H9 (cell line): Measurements from ENCODE around the gene GGCX. TPM values are rescaled to one million over a fixed set of nuclear protein-coding genes. Genes with fewer than 3 reads are reported as not detected.

Experiments
- DNase-seq: peaks from one replicate; pipeline ENCODE4 v3.0.0-alpha.2; 2017
- H2AFZ ChIP-seq: one replicate; pipeline ENCODE4 v1.6.1; 2013; ENCODE audit warnings: mild to moderate bottlenecking, low read length, control low read depth, moderate library complexity
- H2AK5ac ChIP-seq: 2 replicates; pipeline ENCODE4 v1.6.1; 2013; ENCODE audit warnings: low read length, control low read depth, mixed read lengths; ENCODE audit not compliant: insufficient read length
- H2BK120ac ChIP-seq: one replicate; pipeline ENCODE4 v1.6.1; 2013; ENCODE audit warnings: low read depth, mild to moderate bottlenecking, low read length, control low read depth, inconsistent platforms; ENCODE audit not compliant: poor library complexity, severe bottlenecking
- H2BK12ac ChIP-seq: 2 replicates; pipeline ENCODE4 v1.6.1; 2013; ENCODE audit warnings: low read length, control low read depth, mixed read lengths, low read depth; ENCODE audit not compliant: insufficient read length
- H2BK15ac ChIP-seq: 2 replicates; pipeline ENCODE4 v1.6.1; 2013; ENCODE audit warnings: low read depth, low read length, control low read depth
- H2BK20ac ChIP-seq: one replicate; pipeline ENCODE4 v1.6.1; 2013; ENCODE audit warnings: low read depth, mild to moderate bottlenecking, low read length, control low read depth, inconsistent platforms; ENCODE audit not compliant: poor library complexity, severe bottlenecking
- H2BK5ac ChIP-seq: 2 replicates; pipeline ENCODE4 v1.6.1; 2013; ENCODE audit warnings: low read length, control low read depth, mixed read lengths; ENCODE audit not compliant: insufficient read length
- H3K14ac ChIP-seq: 2 replicates; pipeline ENCODE4 v1.6.1; 2013; ENCODE audit warnings: low read length, control low read depth; ENCODE audit not compliant: insufficient read depth
- H3K18ac ChIP-seq: 2 replicates; pipeline ENCODE4 v1.6.1; 2013; ENCODE audit warnings: low read depth, mild to moderate bottlenecking, mixed read lengths, low read length, control low read depth; ENCODE audit not compliant: insufficient read length
- H3K23ac ChIP-seq: 2 replicates; pipeline ENCODE4 v1.6.1; 2013; ENCODE audit warnings: low read length, control low read depth, mixed read lengths, low read depth; ENCODE audit not compliant: insufficient read length
- H3K23me2 ChIP-seq: 2 replicates; pipeline ENCODE4 v1.6.1; 2013; ENCODE audit warnings: low read depth, mild to moderate bottlenecking, mixed read lengths, low read length, control low read depth; ENCODE audit not compliant: insufficient read length, poor library complexity, severe bottlenecking
- H3K27ac ChIP-seq: 2 replicates; pipeline ENCODE4 v1.5.1; 2013; ENCODE audit warnings: low read length, control low read depth, mixed read lengths, low read depth; ENCODE audit not compliant: insufficient read length
- H3K27me3 ChIP-seq: 2 replicates; pipeline ENCODE4 v1.6.1; 2013; ENCODE audit warnings: low read length, control low read depth, inconsistent platforms; ENCODE audit not compliant: insufficient read depth
- H3K4ac ChIP-seq: 2 replicates; pipeline ENCODE4 v1.6.1; 2013; ENCODE audit warnings: low read depth, mild to moderate bottlenecking, control low read depth, inconsistent platforms, low read length, moderate library complexity
- H3K4me1 ChIP-seq: 2 replicates; pipeline ENCODE4 v1.6.1; 2013; ENCODE audit warnings: low read length, control low read depth, inconsistent platforms; ENCODE audit not compliant: insufficient read depth
- H3K4me2 ChIP-seq: 2 replicates; pipeline ENCODE4 v1.6.1; 2013; ENCODE audit warnings: low read length, control low read depth, mixed read lengths; ENCODE audit not compliant: insufficient read length, insufficient read depth
- H3K56ac ChIP-seq: 2 replicates; pipeline ENCODE4 v1.6.1; 2013; ENCODE audit warnings: low read depth, mild to moderate bottlenecking, mixed read lengths, low read length, control low read depth; ENCODE audit not compliant: insufficient read length
- H3K79me1 ChIP-seq: 2 replicates; pipeline ENCODE4 v1.6.1; 2013; ENCODE audit warnings: low read depth, mild to moderate bottlenecking, moderate library complexity, low read length, control low read depth, inconsistent platforms; ENCODE audit not compliant: insufficient read depth, poor library complexity, severe bottlenecking
- H3K79me2 ChIP-seq: 2 replicates; pipeline ENCODE4 v1.6.1; 2013; ENCODE audit warnings: low read length, control low read depth, inconsistent platforms; ENCODE audit not compliant: insufficient read depth
- H3K9ac ChIP-seq: 2 replicates; pipeline ENCODE4 v1.6.1; 2013; ENCODE audit warnings: low read length, control low read depth, mixed read lengths; ENCODE audit not compliant: insufficient read length; ENCODE audit errors: extremely low read depth
- H3K9me3 ChIP-seq: one replicate; pipeline ENCODE4 v1.6.1; 2013; ENCODE audit warnings: low read depth, low read length, inconsistent platforms; ENCODE audit not compliant: control insufficient read depth
- H3T11ph ChIP-seq: one replicate; pipeline ENCODE4 v1.6.1; 2013; ENCODE audit warnings: mild to moderate bottlenecking, low read length, control low read depth, inconsistent platforms
- H4K20me1 ChIP-seq: one replicate; pipeline ENCODE4 v1.6.1; 2013; ENCODE audit not compliant: control insufficient read depth, insufficient read length, insufficient read depth
- H4K5ac ChIP-seq: 2 replicates; pipeline ENCODE4 v1.6.1; 2013; ENCODE audit warnings: low read depth, mild to moderate bottlenecking, mixed read lengths, low read length, control low read depth; ENCODE audit not compliant: insufficient read length
- H4K8ac ChIP-seq: replicated peaks from 2 replicates; pipeline ENCODE4 v1.6.1; 2013; ENCODE audit warnings: low read length, control low read depth, mixed read lengths, low read depth; ENCODE audit not compliant: insufficient read length
- H4K91ac ChIP-seq: 2 replicates; pipeline ENCODE4 v1.6.1; 2013; ENCODE audit warnings: low read depth, mild to moderate bottlenecking, moderate library complexity, mixed read lengths, low read length, control low read depth; ENCODE audit not compliant: insufficient read length
- H3K27ac Mint-ChIP-seq, 3 experiments: 2 replicates in 2 of 3; 3 replicates in 1 of 3; pipeline ENCODE4 v1.8.0; 2020 to 2021; ENCODE audit warnings: mixed read lengths in 3 of 3, mild to moderate bottlenecking in 1 of 3, moderate library complexity in 1 of 3
- H3K27me3 Mint-ChIP-seq: 2 replicates; pipeline ENCODE4 v1.8.0; 2021; ENCODE audit warnings: low read depth, mild to moderate bottlenecking, moderate library complexity, mixed read lengths
- H3K36me3 Mint-ChIP-seq, 3 experiments: 2 replicates in 2 of 3; 3 replicates in 1 of 3; pipeline ENCODE4 v1.8.0; 2020 to 2021; ENCODE audit warnings: low read depth in 3 of 3, mixed read lengths in 3 of 3; ENCODE audit not compliant: insufficient read depth in 1 of 3
- H3K4me1 Mint-ChIP-seq, 2 experiments: 2 replicates each; pipeline ENCODE4 v1.8.0; 2020; ENCODE audit warnings: mixed read lengths in 2 of 2
- H3K4me3 Mint-ChIP-seq, 2 experiments: 2 replicates in 1 of 2; 3 replicates in 1 of 2; pipeline ENCODE4 v1.8.0; 2020 to 2021; ENCODE audit warnings: mild to moderate bottlenecking in 2 of 2, mixed read lengths in 2 of 2, moderate library complexity in 1 of 2
- H3K9me3 Mint-ChIP-seq, 2 experiments: 2 replicates in 1 of 2; 3 replicates in 1 of 2; pipeline ENCODE4 v1.8.0; 2020; ENCODE audit warnings: mild to moderate bottlenecking in 2 of 2, mixed read lengths in 2 of 2, moderate library complexity in 1 of 2
- WGBS: extraction: QIAGEN DNeasy Blood & Tissue Kit; methylation state at CpG from one replicate; pipeline ENCODE4 v1.1.7; 2013; ENCODE audit warnings: missing lambda C conversion rate, low lambda C conversion rate, mixed read lengths; ENCODE audit not compliant: insufficient read length; ENCODE audit errors: extremely low coverage; 5-methylcytosine and 5-hydroxymethylcytosine counted together
- total RNA-seq: library from RNA; stranded (reverse); gene quantifications from 2 replicates; pipeline ENCODE4 v1.2.1, GENCODE V29; 2021
- TF ChIP-seq, protein P1 (sequence below): fragments of 200-600 bp; sonication (generic); conservative IDR thresholded peaks from 3 replicates; pipeline ENCODE4 v1.8.0; 2021; ENCODE audit warnings: antibody characterized with exemption, mild to moderate bottlenecking

Gene GGCX
- total RNA-seq, 1 experiment from 2014 or later: 32.9 TPM

DNA sequence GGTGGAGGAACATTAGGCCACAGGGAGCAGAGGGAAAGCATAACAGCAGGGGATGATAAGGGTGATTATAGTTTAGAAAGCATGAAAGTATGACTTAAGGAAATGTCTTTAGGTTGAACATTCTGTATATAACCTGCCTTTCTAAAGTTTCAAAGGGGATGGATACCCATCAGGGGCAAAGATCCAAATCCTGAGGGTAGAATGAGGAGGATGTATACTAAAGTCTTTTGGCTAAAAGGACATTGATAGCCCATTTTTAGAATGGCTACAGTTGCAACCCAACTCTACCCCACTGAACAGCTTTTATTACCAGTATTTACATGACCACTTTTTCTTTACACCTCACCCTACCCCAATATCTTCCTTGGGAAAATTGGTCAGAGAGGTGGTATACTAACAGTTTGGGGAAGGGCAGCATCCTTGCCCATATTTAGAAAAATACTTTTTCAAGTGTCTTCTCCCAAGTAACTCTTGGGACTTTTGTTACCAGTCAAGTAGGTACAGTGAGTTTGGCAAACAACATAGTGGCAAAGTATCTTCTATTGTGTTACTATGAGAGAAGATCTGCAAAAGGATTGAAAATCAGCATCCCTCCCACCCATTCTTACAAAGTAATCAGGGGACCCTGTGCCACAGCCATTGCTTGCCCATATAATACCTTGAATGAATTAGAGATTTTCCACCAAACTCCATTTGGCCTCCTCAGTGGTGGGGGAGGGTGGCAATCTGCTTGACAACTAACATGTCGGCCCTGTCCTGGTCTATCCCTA lies 14.0 kb downstream of the GGCX start:
- Mint-ChIP-seq H3K27me3 (no peaks in the 10 kb centered on the region; the same call in 1 of the 2 replicates), H3K36me3 (peaks cover 31 to 74% (median 57%) of the 10 kb centered on the region in 3 experiments), H3K9me3 (no peaks in the 10 kb centered on the region), H3K4me1 (peaks cover 13 to 24% of the 10 kb centered on the region in 2 experiments), H3K4me3 (no peak overlapping the region; a peak in 1 of 5 replicates), H3K27ac (peak overlapping the region in 2 of 3 experiments; percentile 49 to 81; a peak in 3 of 7 replicates)
- TF ChIP-seq, protein P1, sequence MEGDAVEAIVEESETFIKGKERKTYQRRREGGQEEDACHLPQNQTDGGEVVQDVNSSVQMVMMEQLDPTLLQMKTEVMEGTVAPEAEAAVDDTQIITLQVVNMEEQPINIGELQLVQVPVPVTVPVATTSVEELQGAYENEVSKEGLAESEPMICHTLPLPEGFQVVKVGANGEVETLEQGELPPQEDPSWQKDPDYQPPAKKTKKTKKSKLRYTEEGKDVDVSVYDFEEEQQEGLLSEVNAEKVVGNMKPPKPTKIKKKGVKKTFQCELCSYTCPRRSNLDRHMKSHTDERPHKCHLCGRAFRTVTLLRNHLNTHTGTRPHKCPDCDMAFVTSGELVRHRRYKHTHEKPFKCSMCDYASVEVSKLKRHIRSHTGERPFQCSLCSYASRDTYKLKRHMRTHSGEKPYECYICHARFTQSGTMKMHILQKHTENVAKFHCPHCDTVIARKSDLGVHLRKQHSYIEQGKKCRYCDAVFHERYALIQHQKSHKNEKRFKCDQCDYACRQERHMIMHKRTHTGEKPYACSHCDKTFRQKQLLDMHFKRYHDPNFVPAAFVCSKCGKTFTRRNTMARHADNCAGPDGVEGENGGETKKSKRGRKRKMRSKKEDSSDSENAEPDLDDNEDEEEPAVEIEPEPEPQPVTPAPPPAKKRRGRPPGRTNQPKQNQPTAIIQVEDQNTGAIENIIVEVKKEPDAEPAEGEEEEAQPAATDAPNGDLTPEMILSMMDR: no peak
- H3K4me1 ChIP-seq: no peaks in the 10 kb centered on the region
- H4K20me1 ChIP-seq: no peaks in the 10 kb centered on the region
- H3K9ac ChIP-seq: no peak overlapping the region
- no peak overlapping the region for H2BK5ac ChIP-seq
- no peak overlapping the region for H3K4me2 ChIP-seq
- H3K79me1 ChIP-seq: no peaks in the 10 kb centered on the region
- no peaks in the 10 kb centered on the region for H3K27me3 ChIP-seq
- H2BK15ac ChIP-seq: no peak overlapping the region
- H3K23ac ChIP-seq: no peak overlapping the region
- no peak overlapping the region for H2AFZ ChIP-seq
- no peak overlapping the region for H2AK5ac ChIP-seq
- H3K9me3 ChIP-seq: no peaks in the 10 kb centered on the region
- no peak overlapping the region for H4K91ac ChIP-seq
- WGBS: no CpG with 5 or more reads among the region's 1 CpG
- no peak overlapping the region for H3K27ac ChIP-seq
- no peak for DNase-seq
- no peak overlapping the region for H3K14ac ChIP-seq
- no peaks in the 10 kb centered on the region for H3K23me2 ChIP-seq
- H4K5ac ChIP-seq: no peak overlapping the region
- no peak overlapping the region for H2BK20ac ChIP-seq
- H3K18ac ChIP-seq: no peak overlapping the region
- no peak overlapping the region for H4K8ac ChIP-seq
- H2BK120ac ChIP-seq: no peak overlapping the region
- H3T11ph ChIP-seq: no peak overlapping the region
- H2BK12ac ChIP-seq: no peak overlapping the region
- H3K56ac ChIP-seq: no peak overlapping the region
- H3K79me2 ChIP-seq: no peaks in the 10 kb centered on the region
- no peak overlapping the region for H3K4ac ChIP-seq
